Psoas muscle (tissue), 8 donors: ENCODE results near the gene COL4A4. TPM values are rescaled to one million over a fixed set of nuclear protein-coding genes. Genes with fewer than 3 reads are reported as not detected.

Source experiments
- ATAC-seq, 4 donors: fragments of 200-7000 bp; cut with Tn5 transposase; one replicate each; pipeline ENCODE4 v1.9.1; 2020; ENCODE audit warnings: moderate library complexity in 3 of 4, mild to moderate bottlenecking in 2 of 4
- DNase-seq, 2 donors: peaks; one replicate each; pipeline ENCODE4 v3.0.0-alpha.2; 2020
- H3K27ac ChIP-seq: fragments of 200-600 bp; one replicate; pipeline ENCODE4 v1.8.0; 2022
- H3K27me3 ChIP-seq, 3 donors: fragments of 200-600 bp in 1 of 3; one replicate each; pipeline versions ENCODE4 v1.6.1 to v1.8.0; 2013 to 2022; ENCODE audit warnings: low read length in 2 of 3, mild to moderate bottlenecking in 2 of 3, moderate library complexity in 1 of 3; ENCODE audit not compliant: insufficient read depth in 3 of 3
- H3K36me3 ChIP-seq, 2 donors: fragments of 200-600 bp in 1 of 2; one replicate each; pipeline versions ENCODE4 v1.6.1 to v1.8.0; 2013 to 2022; ENCODE audit warnings: low read depth in 1 of 2, mild to moderate bottlenecking in 1 of 2, moderate library complexity in 1 of 2; ENCODE audit not compliant: insufficient read depth in 1 of 2
- H3K4me1 ChIP-seq: fragments of 200-600 bp; one replicate; pipeline ENCODE4 v1.8.0; 2022
- H3K4me3 ChIP-seq: fragments of 200-600 bp; one replicate; pipeline ENCODE4 v1.8.0; 2022; ENCODE audit warnings: mild to moderate bottlenecking
- H3K9me3 ChIP-seq: fragments of 200-600 bp; one replicate; pipeline ENCODE4 v1.8.0; 2022
- CTCF ChIP-seq: fragments of 200-600 bp; IDR thresholded peaks from one replicate; pipeline ENCODE4 v1.8.0; 2022; ENCODE audit warnings: antibody characterized with exemption
- WGBS, 3 donors: extraction: QIAGEN DNeasy Blood & Tissue Kit; methylation state at CpG; one replicate each; pipeline versions ENCODE4 v1.1.6 to v1.1.7; 2013; 5-methylcytosine and 5-hydroxymethylcytosine counted together
- intact Hi-C, 2 donors: fragments of 100-400 bp; cut with DNase I; formaldehyde crosslinking; loops; one replicate each; pipeline versions ENCODE4 v1.11.0 to v1.14.2; 2022
- polyA plus RNA-seq, 3 donors: library from polyadenylated mRNA; stranded (reverse); fragments of 200-250 nt; gene quantifications; one replicate each; pipeline ENCODE4 v1.2.3, GENCODE V29; 2013
- total RNA-seq, 4 donors: library from RNA; stranded (reverse); fragmentation: NEBNext Ultra II Directional in 2 of 4; extraction: Animal tissue kit (Norgen Biotek cat#: 25700) in 2 of 4; gene quantifications; one replicate each; pipeline versions ENCODE4 v1.2.1 to v1.2.4, GENCODE V29; 2021 to 2023
- donor health status: healthy with polysubstance abuse.
- donor health status: DM: no; HTN: no; CAD: no; lungs with moderate emphysema.
- donor health status: Bipolar disorder and iron deficiency.
- donor health status: healthy.
- donor health status: DM: yes; HTN: yes; CAD: no.
- donor health status: DM: no; HTN: no; CAD: no.
- donor health status: DM: no; HTN: no; CAD: no.
- donor health status: DM: yes; HTN: yes; CAD: no.

The COL4A4 gene
- total and polyA plus RNA-seq, 7 donors = 1.7 to 16.0 (median 4.6) TPM

GRCh38 chr2:227004482-227004881, 159.5 kb downstream of the COL4A4 start:
- Histone ChIP-seq H3K27ac (no peak overlapping the region), H3K27me3 (no peaks in the 10 kb centered on the region), H3K9me3 (no peaks in the 10 kb centered on the region), H3K36me3 (peaks cover 0 to 51% of the 10 kb centered on the region in 2 donors), H3K4me3 (no peak overlapping the region), H3K4me1 (no peaks in the 10 kb centered on the region)
- DNase-seq = no peak
- intact Hi-C loops = no loop called here
- ATAC-seq = no peak
- no peak for TF ChIP-seq CTCF
- 65 to 87% (median 81%) methylated on average over 6 of the region's 6 CpGs for WGBS, 3 donors

- H3K9me3 ChIP-seq = no peaks in the 10 kb centered on the region
- no peak overlapping the region for H3K4me3 ChIP-seq
- no peaks in the 10 kb centered on the region for H3K4me1 ChIP-seq
- no peak overlapping the region for H3K27ac ChIP-seq
- H3K27me3 ChIP-seq = no peaks in the 10 kb centered on the region
- 95% methylated on average over 2 of the region's 2 CpGs for WGBS, 3 donors
- intact Hi-C loops = no loop called here
- no peak for TF ChIP-seq CTCF
- no peak for ATAC-seq
- peaks cover 0 to 55% of the 10 kb centered on the region in 2 donors for H3K36me3 ChIP-seq
- no peak for DNase-seq
Measured at GRCh38 chr2:227000123-227000522, 163.9 kb downstream of the COL4A4 start.

- Histone ChIP-seq H3K36me3 (peaks cover 0 to 55% of the 10 kb centered on the region in 2 donors), H3K4me1 (no peaks in the 10 kb centered on the region), H3K27me3 (no peaks in the 10 kb centered on the region), H3K9me3 (no peaks in the 10 kb centered on the region), H3K4me3 (no peak overlapping the region), H3K27ac (no peak overlapping the region)
- WGBS, 3 donors = 65 to 83% (median 69%) methylated on average over 2 of the region's 2 CpGs
- ATAC-seq (no peak), DNase-seq (no peak)
- intact Hi-C loops = no loop called here
- TF ChIP-seq CTCF = no peak
Measured at GRCh38 chr2:226999661-227000060, 164.3 kb downstream of the COL4A4 start.

GRCh38 chr2:226995625-226996041, 168.4 kb downstream of the COL4A4 start:
- WGBS, 3 donors = 53 to 75% (median 54%) methylated on average over 15 of the region's 15 CpGs
- Histone ChIP-seq H3K27me3 (no peaks in the 10 kb centered on the region), H3K4me3 (no peak overlapping the region), H3K36me3 (peaks cover 0 to 41% of the 10 kb centered on the region in 2 donors), H3K27ac (no peak overlapping the region), H3K9me3 (no peaks in the 10 kb centered on the region), H3K4me1 (no peaks in the 10 kb centered on the region)
- peak; percentile 49 to 71 (median 60) for ATAC-seq
- peak; percentile 30 to 55 for DNase-seq
- intact Hi-C loops = no loop called here
- no peak for TF ChIP-seq CTCF

- Histone ChIP-seq H3K9me3 (no peaks in the 10 kb centered on the region), H3K4me3 (no peak overlapping the region), H3K4me1 (no peaks in the 10 kb centered on the region), H3K27me3 (no peaks in the 10 kb centered on the region), H3K27ac (no peak overlapping the region), H3K36me3 (peaks cover 0 to 34% of the 10 kb centered on the region in 2 donors)
- no peak for DNase-seq
- intact Hi-C loops = no loop called here
- WGBS, 3 donors = 90 to 92% (median 91%) methylated on average over 4 of the region's 4 CpGs
- no peak for ATAC-seq
- TF ChIP-seq CTCF = no peak
Measured at GRCh38 chr2:226994775-226995174, 169.2 kb downstream of the COL4A4 start.
